Fibroblast of villous mesenchyme (primary cell): ENCODE results near the gene RILP. TPM values are rescaled to one million over a fixed set of nuclear protein-coding genes. Genes with fewer than 3 reads are reported as not detected.
A peak's percentile ranks its signal among the peaks of the same experiment; 100 is the strongest.
"Not testable (repeated sequence)": the region's sequence is repeated elsewhere in the genome, so short reads cannot be mapped to it uniquely, and the experiment has no call there.

Experiments used
- DNase-seq: peaks from one replicate; pipeline ENCODE4 v3.0.0-alpha.2; 2010; ENCODE audit warnings: low read depth
- H3K4me3 ChIP-seq: 2 replicates; pipeline ENCODE4 v1.5.1; 2011; ENCODE audit warnings: low read depth, mild to moderate bottlenecking, low read length
- CTCF ChIP-seq: IDR thresholded peaks from 2 replicates; pipeline ENCODE4 v1.5.1; 2012; ENCODE audit warnings: low read depth, mild to moderate bottlenecking, low read length; ENCODE audit not compliant: insufficient read depth
- total RNA-seq: library from RNA; depleted of rRNA; stranded (reverse); fragments of >200 nt; gene quantifications from 2 replicates; pipeline ENCODE4 v1.2.3, GENCODE V29; 2012

Gene RILP
- total RNA-seq, 1 donor: 9.1 TPM

- no peak for TF ChIP-seq CTCF
- H3K4me3 ChIP-seq: peak within 1 kb of the TSS; percentile 78
- peak; percentile 98 for DNase-seq
Measured at GRCh38 chr17:1684378-1685189, 34.9 kb upstream of the RILP start, which contains the start of gene PRPF8. PRPF8 (minus strand) TSS chr17:1684867; CDS start chr17:1684571, 296 bp downstream.

DNA sequence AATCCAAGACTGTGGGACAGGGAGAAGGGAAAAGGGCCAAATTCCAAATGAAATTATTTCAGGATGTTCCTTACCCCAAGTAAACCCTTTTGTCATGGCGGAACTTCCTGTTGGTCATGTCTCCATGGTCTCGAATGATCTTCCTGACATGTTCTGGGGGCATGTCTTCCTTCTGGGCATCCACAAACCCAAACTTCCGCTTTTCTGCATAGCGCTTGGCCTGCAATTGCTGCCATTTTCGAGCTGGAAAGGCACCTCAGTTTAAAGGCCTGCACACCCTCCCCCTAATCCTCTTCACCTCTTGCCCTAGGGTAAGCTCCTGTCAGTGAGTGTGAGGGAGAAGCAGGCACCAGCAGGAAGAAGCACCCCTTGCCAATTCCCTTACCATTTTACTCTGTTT lies 33.8 kb upstream of the RILP start:
- no peak for DNase-seq
- no peak for TF ChIP-seq CTCF
- H3K4me3 ChIP-seq: peak overlapping the region; percentile 78

DNA sequence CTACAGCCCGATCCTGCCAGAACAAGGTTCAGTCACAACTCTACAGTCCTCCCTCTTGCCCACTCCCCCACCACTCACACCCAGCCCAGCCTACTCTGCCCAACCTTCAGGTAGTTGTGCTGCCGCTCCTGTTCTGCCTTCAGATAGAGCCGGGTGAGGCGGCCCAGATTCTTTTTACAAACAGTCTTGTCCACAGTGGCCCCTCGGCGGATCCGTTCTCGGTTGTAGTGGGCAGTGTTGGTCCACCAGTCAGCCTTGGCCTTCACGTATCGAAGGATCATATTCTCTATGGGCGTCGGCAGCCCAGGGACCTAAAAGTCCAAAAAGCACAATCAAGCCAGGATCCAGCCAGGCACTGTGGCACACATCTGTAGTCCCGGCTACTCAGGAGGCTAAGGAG lies 26.7 kb upstream of the RILP start:
- H3K4me3 ChIP-seq: no peak overlapping the region
- no peak for TF ChIP-seq CTCF
- no peak for DNase-seq

DNA sequence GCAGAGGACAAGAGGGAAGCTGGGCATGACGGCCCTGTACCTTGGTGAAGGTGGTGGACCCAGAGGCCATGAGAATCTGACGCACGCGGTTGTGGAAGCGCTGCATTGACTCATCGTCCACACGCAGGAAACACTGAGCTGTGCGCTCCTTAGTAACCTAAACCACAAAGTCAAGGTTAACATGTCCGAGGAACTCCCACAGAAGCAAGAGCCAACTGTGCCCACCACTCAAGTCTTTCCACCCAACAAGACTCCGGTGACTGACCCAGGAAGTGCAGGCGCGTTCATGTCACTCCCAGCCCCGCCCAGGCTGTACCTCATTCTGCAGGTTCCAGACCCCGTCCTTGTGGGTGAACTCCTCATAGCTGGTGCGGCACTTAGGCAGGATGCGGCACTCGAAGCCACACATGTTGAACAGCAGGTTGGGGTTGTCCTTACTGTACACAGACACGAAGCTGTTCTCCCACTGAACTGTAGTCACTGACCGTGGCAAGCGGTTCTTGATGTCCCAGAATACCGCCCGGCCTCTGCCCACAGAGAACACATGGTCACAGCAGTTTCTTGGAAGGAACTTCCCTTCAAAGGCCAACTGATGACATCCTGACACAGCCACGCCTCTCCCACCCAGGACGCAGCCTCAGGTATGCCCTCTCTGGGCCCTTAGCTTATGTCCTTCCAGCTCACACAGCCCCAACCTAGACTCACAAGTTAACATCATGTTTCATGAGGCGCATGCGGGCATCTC lies 23.5 kb upstream of the RILP start:
- DNase-seq: no peak
- no peak overlapping the region for H3K4me3 ChIP-seq
- TF ChIP-seq CTCF: no peak

GRCh38 chr17:1663934-1664333 lies 14.3 kb upstream of the RILP start:
- not testable (repeated sequence) for DNase-seq, H3K4me3 ChIP-seq

GRCh38 chr17:1661045-1661444 lies 11.4 kb upstream of the RILP start:
- TF ChIP-seq CTCF: no peak
- H3K4me3 ChIP-seq: no peak overlapping the region
- no peak for DNase-seq

DNA sequence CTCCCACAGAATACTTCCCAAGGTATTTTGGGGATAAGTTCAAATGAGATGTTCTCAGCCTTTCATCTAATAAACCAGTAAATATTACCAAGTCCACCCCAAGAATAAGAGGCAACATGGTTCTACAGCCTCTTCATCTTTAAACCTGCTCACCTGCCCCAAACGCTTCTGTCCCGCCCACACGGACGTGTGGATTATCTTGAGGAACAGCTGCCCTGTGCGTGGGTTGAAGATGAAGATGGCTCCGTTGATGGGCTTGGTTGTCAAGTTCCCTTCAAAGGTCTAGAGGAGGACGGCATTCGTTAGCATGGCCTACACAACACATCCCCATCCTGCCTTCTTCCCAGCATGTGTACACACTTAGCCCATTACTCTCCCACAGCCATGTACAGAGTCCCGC lies 8.4 kb upstream of the RILP start:
- TF ChIP-seq CTCF: no peak
- no peak overlapping the region for H3K4me3 ChIP-seq
- no peak for DNase-seq
